Kidney epithelial cell (primary cell): ENCODE data around the gene MRLN. TPM values are rescaled to one million over a fixed set of nuclear protein-coding genes. Genes with fewer than 3 reads are reported as not detected.

Experiments
- DNase-seq: peaks from one replicate; pipeline ENCODE4 v3.0.0-alpha.2; 2010; ENCODE audit warnings: low read depth
- H3K27me3 ChIP-seq: 2 replicates; pipeline ENCODE4 v1.6.0; 2011; ENCODE audit warnings: low read length; ENCODE audit not compliant: control insufficient read depth, insufficient read depth
- H3K36me3 ChIP-seq: 2 replicates; pipeline ENCODE4 v1.5.1; 2011; ENCODE audit warnings: low read length; ENCODE audit not compliant: control insufficient read depth, insufficient read depth
- H3K4me3 ChIP-seq: 2 replicates; pipeline ENCODE4 v1.5.1; 2011; ENCODE audit warnings: low read depth, mild to moderate bottlenecking, control low read depth, low read length
- CTCF ChIP-seq: IDR thresholded peaks from 2 replicates; pipeline ENCODE4 v1.5.1; 2011; ENCODE audit warnings: mild to moderate bottlenecking, moderate library complexity, low read length, control low read depth, inconsistent platforms; ENCODE audit not compliant: insufficient read depth, poor library complexity, severe bottlenecking
- total RNA-seq: library from RNA; depleted of rRNA; stranded (reverse); fragments of >200 nt; gene quantifications from 2 replicates; pipeline ENCODE4 v1.2.3, GENCODE V29; 2015

The MRLN gene
- total RNA-seq, 1 donor from 2014 or later = not detected

- TF ChIP-seq CTCF = no peak
- Histone ChIP-seq H3K27me3 (no peaks in the 10 kb centered on the region), H3K4me3 (no peak overlapping the region), H3K36me3 (no peaks in the 10 kb centered on the region)
- no peak for DNase-seq
Measured at GRCh38 chr10:59702347-59702746, 50.9 kb downstream of the MRLN start.

- DNase-seq = no peak
- H3K27me3 ChIP-seq = no peaks in the 10 kb centered on the region
- no peak overlapping the region for H3K4me3 ChIP-seq
- no peaks in the 10 kb centered on the region for H3K36me3 ChIP-seq
- TF ChIP-seq CTCF = no peak
Measured at GRCh38 chr10:59700709-59701108, 52.5 kb downstream of the MRLN start.

GRCh38 chr10:59698326-59698725, 54.9 kb downstream of the MRLN start:
- no peak for TF ChIP-seq CTCF
- H3K27me3 ChIP-seq = no peaks in the 10 kb centered on the region
- no peaks in the 10 kb centered on the region for H3K36me3 ChIP-seq
- no peak for DNase-seq
- no peak overlapping the region for H3K4me3 ChIP-seq

- no peaks in the 10 kb centered on the region for H3K36me3 ChIP-seq
- no peaks in the 10 kb centered on the region for H3K27me3 ChIP-seq
- TF ChIP-seq CTCF = no peak
- no peak for DNase-seq
- H3K4me3 ChIP-seq = no peak overlapping the region
Measured at GRCh38 chr10:59695637-59696036, 57.6 kb downstream of the MRLN start.

GRCh38 chr10:59694936-59695335, 58.3 kb downstream of the MRLN start:
- no peak for TF ChIP-seq CTCF
- no peak overlapping the region for H3K4me3 ChIP-seq

GRCh38 chr10:59692113-59692512, 61.1 kb downstream of the MRLN start:
- Histone ChIP-seq H3K4me3 (no peak overlapping the region), H3K27me3 (no peaks in the 10 kb centered on the region), H3K36me3 (no peaks in the 10 kb centered on the region)
- no peak for DNase-seq
- TF ChIP-seq CTCF = no peak

More at GRCh38 chr10:59694936-59695335, 58.3 kb downstream of the MRLN start:
- no peak for DNase-seq
- H3K36me3 ChIP-seq = no peaks in the 10 kb centered on the region
- no peaks in the 10 kb centered on the region for H3K27me3 ChIP-seq
